ENCODE data around the gene ERICH6. TPM values are rescaled to one million over a fixed set of nuclear protein-coding genes. Genes with fewer than 3 reads are reported as not detected.

The ERICH6 gene
- 0.07 TPM in 2 of 5 replicates, not detected in the others for total RNA-seq (2022; extraction: Qiagen RNA extraction)

GRCh38 chr3:150703756-150704344 is at the start of gene ERICH6:
Gene ERICH6 (minus strand): TSS chr3:150703920. CDS start chr3:150703898, 22 bp downstream.

Other genes starting within 250 kb of the ERICH6 start
- 49.1 to 80.2 TPM (median 74.1 TPM) in 5 replicates for gene SERP1, start 157.4 kb downstream of the ERICH6 start, total RNA-seq (2022; extraction: Qiagen RNA extraction)
- 68.1 to 83.6 TPM (median 72.2 TPM) in 5 replicates for gene EIF2A, start 157.1 kb downstream of the ERICH6 start, total RNA-seq (2022; extraction: Qiagen RNA extraction)
- gene SELENOT, start 100.6 kb downstream of the ERICH6 start, total RNA-seq (2022; extraction: Qiagen RNA extraction): 86.4 to 99.5 TPM (median 95.0 TPM) in 5 replicates
- 14.1 to 20.2 TPM (median 18.9 TPM) in 5 replicates for gene SIAH2, start 59.2 kb upstream of the ERICH6 start, total RNA-seq (2022; extraction: Qiagen RNA extraction)
- not detected in 5 replicates for gene MINDY4B, start 201.5 kb upstream of the ERICH6 start, total RNA-seq (2022; extraction: Qiagen RNA extraction)

All from A549 treated with dexamethasone at 1 μM for 4 hours (cell line).